Activated T-cell treated with anti-CD3 and anti-CD28 coated beads, Interleukin-2, amount 50 U/mL, for 72 hours (primary cell): ENCODE measurements around the gene PDYN. TPM values are rescaled to one million over a fixed set of nuclear protein-coding genes. Genes with fewer than 3 reads are reported as not detected.
A peak's percentile ranks its signal among the peaks of the same experiment; 100 is the strongest.
"Not testable (repeated sequence)": the region's sequence is repeated elsewhere in the genome, so short reads cannot be mapped to it uniquely, and the experiment has no call there.

ENCODE experiments used
- ATAC-seq, 2 donors: fragments of 150-1000 bp; cut with Tn5 transposase; replicated peaks in 1 of 2; 2 replicates each; pipeline ENCODE4 v1.10.0; 2021; ENCODE audit warnings: moderate library complexity in 2 of 2, mild to moderate bottlenecking in 1 of 2
- DNase-seq, 2 donors: peaks; one replicate each; pipeline ENCODE4 v3.0.0; 2021 to 2022; ENCODE audit warnings: mixed read lengths in 1 of 2
- H3K27ac Mint-ChIP-seq: one replicate; pipeline ENCODE4 v1.8.0; 2022; ENCODE audit warnings: mild to moderate bottlenecking, moderate library complexity, mixed read lengths
- H3K27me3 Mint-ChIP-seq: one replicate; pipeline ENCODE4 v1.8.0; 2022; ENCODE audit warnings: low read depth, mixed read lengths
- H3K36me3 Mint-ChIP-seq, 2 donors: one replicate each; pipeline ENCODE4 v1.8.0; 2022; ENCODE audit warnings: mixed read lengths in 2 of 2, mild to moderate bottlenecking in 1 of 2; ENCODE audit not compliant: insufficient read depth in 2 of 2
- H3K4me1 Mint-ChIP-seq: one replicate; pipeline ENCODE4 v1.8.0; 2022; ENCODE audit warnings: low read depth, mixed read lengths
- H3K4me3 Mint-ChIP-seq, 2 donors: one replicate each; pipeline ENCODE4 v1.8.0; 2022; ENCODE audit warnings: mild to moderate bottlenecking in 2 of 2, mixed read lengths in 2 of 2, moderate library complexity in 2 of 2
- H3K9me3 Mint-ChIP-seq, 2 donors: one replicate each; pipeline ENCODE4 v1.8.0; 2022; ENCODE audit warnings: mixed read lengths in 2 of 2
- total RNA-seq, 2 donors: library from RNA; stranded (reverse); gene quantifications; one replicate each; pipeline ENCODE4 v1.2.3, GENCODE V29; 2022

Gene PDYN
- not detected for total RNA-seq

DNA sequence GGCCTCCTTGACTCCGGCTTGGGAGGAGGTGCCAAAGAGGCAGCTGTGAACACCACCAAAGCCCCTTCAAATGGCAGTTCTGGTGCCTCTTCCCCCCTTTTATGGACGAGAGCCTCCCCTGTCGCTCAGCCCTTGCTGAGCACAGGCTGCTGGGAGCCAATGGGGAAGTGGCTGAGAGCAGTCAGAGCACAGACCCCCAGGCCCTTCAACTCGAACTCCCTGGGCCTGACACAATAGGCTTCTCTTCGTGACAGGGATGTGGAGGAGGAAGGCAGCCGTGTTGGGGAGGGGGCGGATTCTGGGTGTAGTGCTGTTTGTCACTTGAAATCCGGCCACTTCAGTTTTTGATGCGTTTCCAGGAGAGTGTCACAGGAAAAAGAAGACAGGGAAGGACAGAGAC lies at the start of gene PDYN:
TSS of gene PDYN (minus strand) at position 73 of the 400 bp plus-strand sequence. CDS start 10,974 bp downstream, outside the sequence.
- Mint-ChIP-seq H3K27me3 (peaks cover 73% of the 10 kb centered on the region), H3K4me1 (no peaks in the 10 kb centered on the region)
- ATAC-seq = no peak

GRCh38 chr20:2042400-2042799 lies 48.5 kb upstream of the PDYN start:
- DNase-seq = no peak
- Mint-ChIP-seq H3K36me3 (no peaks in the 10 kb centered on the region), H3K4me3 (no peak overlapping the region), H3K27ac (no peak overlapping the region), H3K9me3 (peaks cover 0 to 1% of the 10 kb centered on the region in 2 donors), H3K27me3 (peaks cover 46% of the 10 kb centered on the region), H3K4me1 (no peaks in the 10 kb centered on the region)
- no peak for ATAC-seq

More for the DNA sequence above, at the start of gene PDYN:
- Mint-ChIP-seq H3K27ac (no peak within 1 kb of the TSS), H3K9me3 (no peaks in the 10 kb centered on the region), H3K36me3 (no peaks in the 10 kb centered on the region), H3K4me3 (no peak within 1 kb of the TSS)
- no peak for DNase-seq

- DNase-seq = no peak
- Mint-ChIP-seq H3K4me1 (no peaks in the 10 kb centered on the region), H3K36me3 (no peaks in the 10 kb centered on the region), H3K4me3 (no peak overlapping the region), H3K27ac (no peak overlapping the region), H3K27me3 (peaks cover 38% of the 10 kb centered on the region), H3K9me3 (peaks cover 0 to 1% of the 10 kb centered on the region in 2 donors)
- no peak for ATAC-seq
Observed at GRCh38 chr20:2038161-2038560, 44.3 kb upstream of the PDYN start.

GRCh38 chr20:2037296-2037914 lies 43.5 kb upstream of the PDYN start:
- no peak overlapping the region for H3K27ac Mint-ChIP-seq

GRCh38 chr20:2036357-2036756 lies 42.5 kb upstream of the PDYN start:
- H3K4me3 Mint-ChIP-seq, H3K36me3 Mint-ChIP-seq, H3K9me3 Mint-ChIP-seq, DNase-seq, H3K4me1 Mint-ChIP-seq, ATAC-seq, H3K27ac Mint-ChIP-seq: not testable (repeated sequence)
- peaks cover 45% of the 10 kb centered on the region for H3K27me3 Mint-ChIP-seq

More at GRCh38 chr20:2037296-2037914, 43.5 kb upstream of the PDYN start:
- Mint-ChIP-seq H3K36me3 (no peaks in the 10 kb centered on the region), H3K4me1 (no peaks in the 10 kb centered on the region), H3K4me3 (no peak overlapping the region), H3K27me3 (peaks cover 45% of the 10 kb centered on the region), H3K9me3 (peaks cover 0 to 1% of the 10 kb centered on the region in 2 donors)
- ATAC-seq (no peak), DNase-seq (no peak)

- Mint-ChIP-seq H3K9me3 (peaks cover 0 to 3% of the 10 kb centered on the region in 2 donors), H3K27ac (no peak overlapping the region), H3K4me1 (no peaks in the 10 kb centered on the region), H3K36me3 (no peaks in the 10 kb centered on the region), H3K27me3 (peaks cover 27% of the 10 kb centered on the region), H3K4me3 (no peak overlapping the region)
- no peak for DNase-seq
- ATAC-seq = no peak
Observed at GRCh38 chr20:2032168-2032567, 38.3 kb upstream of the PDYN start.

GRCh38 chr20:2026514-2026913 lies 32.7 kb upstream of the PDYN start:
- ATAC-seq (no peak), DNase-seq (no peak)
- H3K27me3 Mint-ChIP-seq = peaks cover 24% of the 10 kb centered on the region
- no peak overlapping the region for H3K4me3 Mint-ChIP-seq
- H3K9me3 Mint-ChIP-seq = peaks cover 0 to 3% of the 10 kb centered on the region in 2 donors
- no peaks in the 10 kb centered on the region for H3K4me1 Mint-ChIP-seq
- no peak overlapping the region for H3K27ac Mint-ChIP-seq
- no peaks in the 10 kb centered on the region for H3K36me3 Mint-ChIP-seq

DNA sequence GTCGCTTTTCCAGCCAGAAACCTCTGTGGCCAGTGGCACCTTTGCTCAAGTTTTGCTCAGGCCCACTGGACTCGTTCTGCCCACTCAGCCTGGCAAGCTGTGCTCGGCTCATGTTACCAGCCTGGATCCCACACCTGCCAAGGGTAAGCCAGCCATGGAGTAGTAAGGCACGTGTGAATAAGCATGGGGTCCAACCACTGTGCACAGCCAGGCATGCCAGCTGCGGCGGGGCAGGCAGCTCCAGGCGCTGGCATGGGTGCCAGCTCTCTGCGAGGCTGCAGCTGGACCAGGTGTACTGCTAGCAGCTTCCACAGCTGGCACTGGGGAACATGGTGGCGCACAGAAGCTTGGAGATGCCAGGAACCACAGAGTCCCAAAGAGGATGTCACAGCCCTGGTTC lies 32.1 kb upstream of the PDYN start:
- DNase-seq = no peak
- no peak for ATAC-seq
- Mint-ChIP-seq H3K4me3 (no peak overlapping the region), H3K27ac (no peak overlapping the region), H3K9me3 (peaks cover 0 to 3% of the 10 kb centered on the region in 2 donors), H3K27me3 (peaks cover 21% of the 10 kb centered on the region), H3K36me3 (no peaks in the 10 kb centered on the region), H3K4me1 (no peaks in the 10 kb centered on the region)

DNA sequence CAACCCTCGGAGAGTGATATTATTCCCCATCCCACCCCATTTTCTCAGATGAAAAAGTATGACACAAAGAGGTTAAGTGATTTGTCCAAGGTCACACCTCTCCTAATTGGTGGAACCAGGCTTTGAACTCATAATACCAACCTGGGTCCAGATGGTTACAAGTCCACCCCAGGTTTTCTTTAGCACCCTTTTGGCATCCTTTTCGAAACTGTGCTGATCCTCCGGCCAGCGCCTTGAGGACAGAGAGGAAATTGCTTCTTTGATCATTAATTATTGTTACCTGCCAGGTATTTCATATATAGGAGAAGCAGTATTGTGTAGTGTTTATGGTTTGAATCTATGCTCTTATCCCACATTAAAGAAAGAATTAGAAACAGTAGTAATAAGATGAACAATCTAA lies 29.3 kb upstream of the PDYN start:
- ATAC-seq (no peak), DNase-seq (no peak)
- Mint-ChIP-seq H3K27me3 (peaks cover 28% of the 10 kb centered on the region), H3K36me3 (no peaks in the 10 kb centered on the region), H3K4me1 (no peaks in the 10 kb centered on the region), H3K9me3 (peaks cover 0 to 3% of the 10 kb centered on the region in 2 donors), H3K4me3 (no peak overlapping the region), H3K27ac (no peak overlapping the region)

DNA sequence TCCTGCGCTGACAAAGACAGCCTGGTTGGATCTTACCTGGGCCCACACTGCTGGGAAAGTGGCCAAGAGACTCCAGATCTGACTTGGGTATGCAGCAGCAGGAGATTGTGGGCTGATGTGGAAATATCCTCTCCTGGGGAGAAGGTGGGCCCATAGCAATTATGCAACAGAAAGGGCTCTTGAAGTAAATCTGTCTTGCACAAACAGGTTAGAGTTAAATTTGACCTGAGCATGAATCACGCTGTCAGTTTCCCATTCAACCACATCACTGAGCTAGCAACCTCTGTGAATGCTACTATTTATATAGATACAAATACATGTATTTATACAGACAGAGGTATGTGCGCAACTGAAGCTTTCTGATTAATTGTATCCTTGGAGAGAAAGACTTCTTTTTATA lies 28.3 kb upstream of the PDYN start:
- ATAC-seq = no peak
- Mint-ChIP-seq H3K9me3 (no peaks in the 10 kb centered on the region), H3K27ac (no peak overlapping the region), H3K27me3 (peaks cover 28% of the 10 kb centered on the region), H3K36me3 (no peaks in the 10 kb centered on the region), H3K4me3 (no peak overlapping the region), H3K4me1 (no peaks in the 10 kb centered on the region)
- DNase-seq = no peak

DNA sequence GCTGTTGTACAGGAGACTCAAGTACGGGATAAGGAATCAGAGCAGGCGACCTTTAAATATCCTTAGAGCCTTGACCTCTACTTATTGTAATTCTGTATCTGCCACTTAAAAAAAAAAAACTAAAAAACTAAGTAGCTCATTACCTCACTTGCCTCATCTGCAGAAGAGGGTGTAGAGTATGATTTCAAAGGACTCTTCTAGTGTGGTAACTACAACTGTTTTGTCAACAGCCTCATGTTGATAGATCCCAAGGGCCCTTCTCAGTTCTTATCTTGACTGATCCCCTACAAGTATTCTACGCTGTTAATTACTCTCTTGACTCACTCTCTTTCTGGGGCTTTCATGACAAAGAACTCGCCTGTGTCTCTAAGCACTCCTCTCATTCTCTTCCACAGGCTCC lies 16.7 kb upstream of the PDYN start:
- H3K4me3 Mint-ChIP-seq = no peak overlapping the region

DNA sequence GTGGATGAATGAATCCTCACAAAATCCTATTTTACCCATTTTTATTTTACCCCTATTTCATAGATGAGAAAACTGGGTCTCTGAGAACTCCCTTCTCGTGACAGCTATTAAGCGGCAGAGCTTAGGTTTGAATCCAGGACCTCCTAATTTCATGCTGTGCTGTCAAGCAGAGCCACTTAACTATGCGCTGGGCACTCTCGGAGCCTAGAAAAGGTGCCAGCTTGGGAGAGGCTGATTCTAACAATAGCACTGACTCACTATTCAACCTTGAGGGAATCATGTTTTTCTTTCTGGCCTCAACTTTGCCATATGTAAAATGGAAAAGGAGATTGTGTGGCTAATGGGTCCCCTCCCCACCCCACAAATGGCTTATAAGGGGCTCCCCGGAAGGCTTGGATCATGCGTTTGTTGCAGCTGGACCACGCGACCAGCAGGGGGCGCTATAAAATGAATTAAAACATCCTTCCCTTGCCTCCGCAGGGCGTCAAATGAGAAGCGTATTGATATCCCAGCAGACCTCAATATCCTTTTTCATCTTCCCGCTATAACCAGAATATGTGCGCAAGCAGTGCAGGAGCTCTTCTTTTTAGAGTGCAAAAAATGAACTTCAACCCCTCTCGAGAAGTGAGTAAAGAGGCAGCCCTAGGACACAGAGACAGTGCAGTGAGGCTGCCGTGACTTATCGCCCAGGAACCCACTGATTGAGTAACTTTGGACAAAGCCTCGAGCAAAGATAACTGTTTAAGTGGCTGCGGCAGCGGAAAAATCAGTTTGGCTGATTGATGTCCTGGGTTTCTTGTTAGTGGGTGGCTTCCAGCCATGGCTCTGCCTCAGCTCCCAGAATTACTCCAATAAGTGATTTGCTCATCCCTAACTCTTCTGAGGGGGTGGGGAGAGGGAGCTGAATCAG lies 12.8 kb upstream of the PDYN start:
- no peak overlapping the region for H3K27ac Mint-ChIP-seq
- no peaks in the 10 kb centered on the region for H3K4me1 Mint-ChIP-seq
- ATAC-seq = no peak
- peaks cover 27% of the 10 kb centered on the region for H3K27me3 Mint-ChIP-seq
- no peaks in the 10 kb centered on the region for H3K9me3 Mint-ChIP-seq
- peak; percentile 29 to 45 for DNase-seq
- no peak overlapping the region for H3K4me3 Mint-ChIP-seq
- no peaks in the 10 kb centered on the region for H3K36me3 Mint-ChIP-seq

More for the DNA sequence above, 16.7 kb upstream of the PDYN start:
- no peaks in the 10 kb centered on the region for H3K9me3 Mint-ChIP-seq
- H3K36me3 Mint-ChIP-seq = no peaks in the 10 kb centered on the region
- H3K27ac Mint-ChIP-seq = no peak overlapping the region
- H3K4me1 Mint-ChIP-seq = no peaks in the 10 kb centered on the region
- ATAC-seq (no peak), DNase-seq (no peak)
- peaks cover 27% of the 10 kb centered on the region for H3K27me3 Mint-ChIP-seq

GRCh38 chr20:2005831-2006426 lies 12.1 kb upstream of the PDYN start:
- no peak for ATAC-seq
- no peak overlapping the region for H3K27ac Mint-ChIP-seq
- no peaks in the 10 kb centered on the region for H3K36me3 Mint-ChIP-seq

More at GRCh38 chr20:2005831-2006426, 12.1 kb upstream of the PDYN start:
- peaks cover 21% of the 10 kb centered on the region for H3K27me3 Mint-ChIP-seq
- no peaks in the 10 kb centered on the region for H3K4me1 Mint-ChIP-seq
- no peaks in the 10 kb centered on the region for H3K9me3 Mint-ChIP-seq
- peak; percentile 66 to 69 for DNase-seq
- H3K4me3 Mint-ChIP-seq = no peak overlapping the region
